A673 (cell line): ENCODE measurements around the gene CCDC92. TPM values are rescaled to one million over a fixed set of nuclear protein-coding genes. Genes with fewer than 3 reads are reported as not detected.

ENCODE experiments used
- BruUV-seq: library from RNA; stranded (reverse); fragments of 400-500 nt; replicated peaks from 2 replicates; lab custom pipeline; 2021; lab: Mats Ljungman, UMichigan
- CTCF ChIA-PET: fragments of 300-600 bp; sonication (Branson Sonifier 250); formaldehyde crosslinking; loops from one replicate; lab custom pipeline; 2022; ENCODE audit warnings: antibody characterized with exemption; lab: Charles Lee
- POLR2A ChIA-PET: fragments of 300-600 bp; sonication (Branson Sonifier 250); formaldehyde crosslinking; loops from one replicate; lab custom pipeline; 2022; ENCODE audit warnings: antibody characterized with exemption; ENCODE audit not compliant: low non-redundant PET; lab: Charles Lee
- DNase-seq: peaks from one replicate; pipeline ENCODE4 v3.0.0-alpha.2; 2015; ENCODE audit warnings: low spot score
- H3K27ac ChIP-seq: fragments of 200-600 bp; sonication (generic); 2 replicates; pipeline ENCODE4 v1.5.1; 2016; ENCODE audit warnings: mixed run types, low read depth, mild to moderate bottlenecking, mixed read lengths, antibody characterized with exemption, low read length; ENCODE audit not compliant: poor library complexity, severe bottlenecking
- H3K27me3 ChIP-seq: fragments of 200-600 bp; sonication (generic); replicated peaks from 2 replicates; pipeline ENCODE4 v1.6.1; 2017; ENCODE audit warnings: mixed run types, low read depth, mild to moderate bottlenecking, mixed read lengths, antibody characterized with exemption, low read length; ENCODE audit not compliant: insufficient read depth, poor library complexity
- H3K36me3 ChIP-seq: fragments of 200-600 bp; sonication (generic); 2 replicates; pipeline ENCODE4 v1.6.1; 2016; ENCODE audit warnings: mixed run types, mild to moderate bottlenecking, mixed read lengths, antibody characterized with exemption, low read length; ENCODE audit not compliant: insufficient read depth, poor library complexity, severe bottlenecking
- H3K4me1 ChIP-seq: fragments of 200-600 bp; sonication (generic); 2 replicates; pipeline ENCODE4 v1.6.1; 2017; ENCODE audit warnings: mixed run types, mild to moderate bottlenecking, mixed read lengths, antibody characterized with exemption, low read length; ENCODE audit not compliant: insufficient read depth, poor library complexity, severe bottlenecking
- H3K4me3 ChIP-seq: fragments of 200-600 bp; sonication (generic); 2 replicates; pipeline ENCODE4 v1.5.1; 2016; ENCODE audit warnings: low read depth, mixed run types, mild to moderate bottlenecking, mixed read lengths, low read length; ENCODE audit not compliant: poor library complexity, severe bottlenecking
- H3K9me3 ChIP-seq: fragments of 200-600 bp; sonication (generic); 2 replicates; pipeline ENCODE4 v1.6.1; 2016; ENCODE audit warnings: mixed run types, low read depth, mild to moderate bottlenecking, mixed read lengths, antibody characterized with exemption, low read length; ENCODE audit not compliant: poor library complexity, severe bottlenecking
- EZH2 ChIP-seq: fragments of 200-600 bp; sonication (generic); IDR thresholded peaks from 2 replicates; pipeline ENCODE4 v1.6.1; 2017; ENCODE audit warnings: borderline replicate concordance, low read depth, mild to moderate bottlenecking, mixed read lengths, antibody characterized with exemption, low read length; ENCODE audit not compliant: poor library complexity, severe bottlenecking
- intact Hi-C: fragments of 100-400 bp; cut with micrococcal nuclease; formaldehyde crosslinking; loops from one replicate; pipeline ENCODE4 v1.10.0; 2022; ENCODE audit not compliant: unreplicated experiment
- total RNA-seq: library from RNA; stranded (reverse); gene quantifications from 2 replicates; pipeline ENCODE4 v1.2.3, GENCODE V29; 2021
- TF ChIP-seq, protein P1 (sequence below): fragments of 300-800, 200-600 bp; sonication (generic); conservative IDR thresholded peaks from 2 replicates; pipeline ENCODE4 v1.5.1; 2017; ENCODE audit warnings: low read depth, mild to moderate bottlenecking, antibody characterized with exemption, low read length, moderate library complexity, mixed read lengths

The CCDC92 gene
- total RNA-seq, 1 experiment from 2014 or later, result 28.7 TPM

DNA sequence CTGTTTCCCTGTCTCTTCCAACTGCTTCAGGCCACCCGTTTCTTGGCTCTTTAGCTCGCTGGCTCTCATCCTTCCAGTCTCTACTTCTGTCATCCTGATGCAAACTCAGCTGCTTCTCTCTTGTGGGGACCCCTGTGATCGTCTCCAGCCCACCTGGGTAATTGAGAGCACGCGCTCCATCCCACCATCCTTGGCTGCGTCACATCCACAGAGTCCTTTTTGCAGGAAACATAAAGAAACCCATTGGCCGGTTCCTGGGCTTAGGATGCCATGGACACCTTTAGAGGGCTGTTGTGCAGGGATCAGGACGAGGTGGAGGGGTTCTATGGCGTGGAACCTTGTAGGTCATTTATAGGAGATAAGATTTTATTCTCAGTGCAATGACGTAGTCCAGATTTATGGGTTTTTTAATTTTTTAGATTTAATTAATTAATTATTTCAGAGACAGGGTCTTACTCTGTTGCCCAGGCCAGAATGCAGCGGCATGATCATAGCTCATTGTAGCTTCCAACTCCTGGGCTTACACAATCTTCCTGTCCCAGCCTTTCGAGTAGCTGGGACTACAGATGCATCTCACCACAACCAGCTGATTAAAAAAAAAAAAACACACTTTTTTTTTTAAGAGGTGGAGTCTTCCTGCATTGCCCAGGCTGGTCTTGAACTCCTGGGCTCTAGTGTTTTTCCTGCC is 82.6 kb downstream of the CCDC92 start:
- H3K9me3 ChIP-seq, result no peaks in the 10 kb centered on the region
- no peaks in the 10 kb centered on the region for H3K27me3 ChIP-seq
- H3K4me1 ChIP-seq, result no peaks in the 10 kb centered on the region
- ChIA-PET CTCF (interaction anchor here (0.6 kb wide), 1 partner anchor 368 kb away, joined by 7 read pairs; no protein-coding TSS in a partner anchor), POLR2A (no interaction called here)
- H3K36me3 ChIP-seq, result no peaks in the 10 kb centered on the region
- no peak overlapping the region for H3K4me3 ChIP-seq
- no peak overlapping the region for H3K27ac ChIP-seq
- no peak for DNase-seq
- TF ChIP-seq EZH2, result no peak
- TF ChIP-seq, protein P1, sequence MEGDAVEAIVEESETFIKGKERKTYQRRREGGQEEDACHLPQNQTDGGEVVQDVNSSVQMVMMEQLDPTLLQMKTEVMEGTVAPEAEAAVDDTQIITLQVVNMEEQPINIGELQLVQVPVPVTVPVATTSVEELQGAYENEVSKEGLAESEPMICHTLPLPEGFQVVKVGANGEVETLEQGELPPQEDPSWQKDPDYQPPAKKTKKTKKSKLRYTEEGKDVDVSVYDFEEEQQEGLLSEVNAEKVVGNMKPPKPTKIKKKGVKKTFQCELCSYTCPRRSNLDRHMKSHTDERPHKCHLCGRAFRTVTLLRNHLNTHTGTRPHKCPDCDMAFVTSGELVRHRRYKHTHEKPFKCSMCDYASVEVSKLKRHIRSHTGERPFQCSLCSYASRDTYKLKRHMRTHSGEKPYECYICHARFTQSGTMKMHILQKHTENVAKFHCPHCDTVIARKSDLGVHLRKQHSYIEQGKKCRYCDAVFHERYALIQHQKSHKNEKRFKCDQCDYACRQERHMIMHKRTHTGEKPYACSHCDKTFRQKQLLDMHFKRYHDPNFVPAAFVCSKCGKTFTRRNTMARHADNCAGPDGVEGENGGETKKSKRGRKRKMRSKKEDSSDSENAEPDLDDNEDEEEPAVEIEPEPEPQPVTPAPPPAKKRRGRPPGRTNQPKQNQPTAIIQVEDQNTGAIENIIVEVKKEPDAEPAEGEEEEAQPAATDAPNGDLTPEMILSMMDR, result no peak
- intact Hi-C loops, result no loop called here
- no TSS peak for BruUV-seq

DNA sequence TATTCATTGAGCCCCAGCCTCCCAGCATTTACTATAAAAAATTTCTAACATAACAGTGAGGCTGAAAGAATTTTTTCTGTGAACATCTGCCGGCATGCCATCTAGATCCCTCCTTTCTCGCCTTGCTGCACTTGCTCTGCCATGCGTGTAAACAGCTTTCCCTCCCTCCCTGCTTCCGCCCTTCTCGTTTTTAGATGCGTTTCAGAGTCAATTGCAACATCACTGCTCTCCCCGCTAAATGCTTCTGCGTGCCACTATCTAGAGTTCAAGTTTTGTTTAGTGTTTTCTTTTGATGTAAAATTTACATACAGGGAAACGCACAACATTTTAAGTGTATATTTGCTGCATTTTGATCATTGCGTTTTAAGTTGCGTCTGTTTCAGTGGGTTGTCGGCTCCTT is 83.6 kb downstream of the CCDC92 start:
- TF ChIP-seq EZH2, result no peak
- TF ChIP-seq, protein P1, result no peak
- H3K36me3 ChIP-seq, result no peaks in the 10 kb centered on the region
- intact Hi-C loops, result no loop called here
- no peak overlapping the region for H3K4me3 ChIP-seq
- ChIA-PET POLR2A (no interaction called here), CTCF (no interaction called here)
- no peak for DNase-seq
- BruUV-seq, result no TSS peak
- no peak overlapping the region for H3K27ac ChIP-seq
- H3K9me3 ChIP-seq, result no peaks in the 10 kb centered on the region
- no peaks in the 10 kb centered on the region for H3K27me3 ChIP-seq
- H3K4me1 ChIP-seq, result no peaks in the 10 kb centered on the region

DNA sequence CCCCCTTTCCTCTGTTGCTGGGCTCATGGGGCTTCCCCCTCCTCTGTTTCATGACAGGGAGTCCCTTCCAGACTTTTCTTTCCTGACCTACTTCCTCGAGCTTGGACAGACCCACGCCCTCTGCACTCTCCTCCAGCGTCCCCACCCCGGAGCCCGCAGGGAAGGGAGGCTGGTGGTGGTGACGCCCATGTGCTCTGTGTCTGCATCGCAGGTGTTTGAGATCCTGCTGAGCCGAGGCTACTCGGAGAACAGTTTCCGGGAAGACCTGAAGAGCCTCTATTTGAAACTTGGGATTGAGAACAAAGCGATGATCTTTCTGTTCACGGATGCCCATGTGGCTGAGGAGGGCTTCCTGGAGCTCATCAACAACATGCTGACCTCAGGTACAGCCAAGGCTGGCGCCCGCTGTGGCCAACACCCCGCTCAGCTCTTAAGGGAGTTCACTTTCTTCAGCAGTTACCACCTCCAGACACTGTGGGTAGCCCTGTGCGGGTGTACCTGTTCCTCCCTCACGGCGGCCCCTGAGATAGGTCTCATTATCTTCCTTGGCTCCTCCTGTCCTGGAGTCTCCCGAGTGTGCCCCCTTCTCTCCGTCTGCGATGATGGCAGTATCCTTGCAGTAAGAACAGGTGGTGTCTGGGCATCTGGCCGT is 85.6 kb downstream of the CCDC92 start:
- Histone ChIP-seq H3K27me3 (no peaks in the 10 kb centered on the region), H3K4me1 (no peaks in the 10 kb centered on the region), H3K27ac (no peak overlapping the region), H3K9me3 (no peaks in the 10 kb centered on the region), H3K36me3 (no peaks in the 10 kb centered on the region), H3K4me3 (no peak overlapping the region)
- ChIA-PET POLR2A (no interaction called here), CTCF (no interaction called here)
- DNase-seq, result no peak
- no TSS peak for BruUV-seq
- intact Hi-C loops, result no loop called here
- TF ChIP-seq, protein P1, result no peak
- TF ChIP-seq EZH2, result no peak
